Prostate gland (tissue), 2 donors: ENCODE data around the gene SF3A2.

Experiments used
- CTCF ChIP-seq, 4 experiments: fragments of 200-600 bp in 2 of 4; fragments of 450-650 bp in 2 of 4; sonication (generic) in 2 of 4; IDR thresholded peaks; 1 replicate in 3 of 4; 2 replicates in 1 of 4; pipeline ENCODE4 v1.5.1; 2016 to 2019; ENCODE audit warnings: antibody characterized with exemption in 4 of 4, mild to moderate bottlenecking in 2 of 4, moderate library complexity in 2 of 4
- POLR2AphosphoS5 ChIP-seq: sonication (generic); formaldehyde crosslinking; IDR thresholded peaks from one replicate; pipeline ENCODE4 v1.6.1; 2017; ENCODE audit warnings: antibody characterized with exemption

GRCh38 chr19:2230033-2230531 lies 6.5 kb upstream of the SF3A2 start:
- TF ChIP-seq POLR2AphosphoS5: no peak
- TF ChIP-seq CTCF (IDR thresholded peaks at IDR 0.05): no peak
